ENCODE data around the gene CACNG1.

CACNG1 gene

GRCh38 chr17:67044016-67044772, at the start of gene CACNG1:
TSS of gene CACNG1 (plus strand) at chr17:67044554. CDS start at chr17:67044661, 107 bp downstream.
- H3K4me1 ChIP-seq (ENCODE audit: control insufficient read depth, insufficient read depth, low read length) = no peaks in the 10 kb centered on the region
- no peaks in the 10 kb centered on the region for H3K27me3 ChIP-seq (ENCODE audit: control insufficient read depth, insufficient read depth, low read length)
- H3K36me3 ChIP-seq (ENCODE audit: control insufficient read depth, insufficient read depth, low read length) = no peaks in the 10 kb centered on the region
- no peak within 1 kb of the TSS for H3K9ac ChIP-seq (ENCODE audit: low read length)
- no peak within 1 kb of the TSS for H3K27ac ChIP-seq (ENCODE audit: low read depth, low read length)
- H3K4me3 ChIP-seq (ENCODE audit: low read length) = no peak within 1 kb of the TSS

GRCh38 chr17:66994930-66995535, 49.3 kb upstream of the CACNG1 start:
- peaks cover 3% of the 10 kb centered on the region for H3K27me3 ChIP-seq (ENCODE audit: control insufficient read depth, insufficient read depth, low read length)
- no peaks in the 10 kb centered on the region for H3K36me3 ChIP-seq (ENCODE audit: control insufficient read depth, insufficient read depth, low read length)
- no peak overlapping the region for H3K4me3 ChIP-seq (ENCODE audit: low read length)
- no peak overlapping the region for H3K27ac ChIP-seq (ENCODE audit: low read depth, low read length)
- no peak overlapping the region for H3K9ac ChIP-seq (ENCODE audit: low read length)
- H3K4me1 ChIP-seq (ENCODE audit: control insufficient read depth, insufficient read depth, low read length) = no peaks in the 10 kb centered on the region

- no peak overlapping the region for H3K9ac ChIP-seq (ENCODE audit: low read length)
- H3K27ac ChIP-seq (ENCODE audit: low read depth, low read length) = no peak overlapping the region
- H3K4me3 ChIP-seq (ENCODE audit: low read length) = no peak overlapping the region
- H3K36me3 ChIP-seq (ENCODE audit: control insufficient read depth, insufficient read depth, low read length) = no peaks in the 10 kb centered on the region
- H3K4me1 ChIP-seq (ENCODE audit: control insufficient read depth, insufficient read depth, low read length) = no peaks in the 10 kb centered on the region
- peaks cover 3% of the 10 kb centered on the region for H3K27me3 ChIP-seq (ENCODE audit: control insufficient read depth, insufficient read depth, low read length)
These were observed 48.4 kb upstream of the CACNG1 start for GRCh38 chr17:66995944-66996343.

GRCh38 chr17:66996926-66997325, 47.4 kb upstream of the CACNG1 start:
- H3K4me3 ChIP-seq (ENCODE audit: low read length) = no peak overlapping the region
- peaks cover 3% of the 10 kb centered on the region for H3K27me3 ChIP-seq (ENCODE audit: control insufficient read depth, insufficient read depth, low read length)
- no peaks in the 10 kb centered on the region for H3K36me3 ChIP-seq (ENCODE audit: control insufficient read depth, insufficient read depth, low read length)
- no peaks in the 10 kb centered on the region for H3K4me1 ChIP-seq (ENCODE audit: control insufficient read depth, insufficient read depth, low read length)
- no peak overlapping the region for H3K27ac ChIP-seq (ENCODE audit: low read depth, low read length)
- H3K9ac ChIP-seq (ENCODE audit: low read length) = no peak overlapping the region

- Histone ChIP-seq H3K9ac (ENCODE audit: low read length) (no peak overlapping the region), H3K36me3 (ENCODE audit: control insufficient read depth, insufficient read depth, low read length) (no peaks in the 10 kb centered on the region), H3K27ac (ENCODE audit: low read depth, low read length) (no peak overlapping the region), H3K27me3 (ENCODE audit: control insufficient read depth, insufficient read depth, low read length) (no peaks in the 10 kb centered on the region), H3K4me1 (ENCODE audit: control insufficient read depth, insufficient read depth, low read length) (no peaks in the 10 kb centered on the region), H3K4me3 (ENCODE audit: low read length) (no peak overlapping the region)
These were observed 41.1 kb upstream of the CACNG1 start for GRCh38 chr17:67003231-67003630.

- H3K27ac ChIP-seq (ENCODE audit: low read depth, low read length) = no peak overlapping the region
- H3K4me3 ChIP-seq (ENCODE audit: low read length) = no peak overlapping the region
- no peak overlapping the region for H3K9ac ChIP-seq (ENCODE audit: low read length)
- H3K36me3 ChIP-seq (ENCODE audit: control insufficient read depth, insufficient read depth, low read length) = no peaks in the 10 kb centered on the region
- H3K4me1 ChIP-seq (ENCODE audit: control insufficient read depth, insufficient read depth, low read length) = no peaks in the 10 kb centered on the region
- H3K27me3 ChIP-seq (ENCODE audit: control insufficient read depth, insufficient read depth, low read length) = no peaks in the 10 kb centered on the region
These were observed 40.2 kb upstream of the CACNG1 start for GRCh38 chr17:67004181-67004580.

GRCh38 chr17:67007266-67007665, 37.1 kb upstream of the CACNG1 start:
- Histone ChIP-seq H3K36me3 (ENCODE audit: control insufficient read depth, insufficient read depth, low read length) (no peaks in the 10 kb centered on the region), H3K9ac (ENCODE audit: low read length) (no peak overlapping the region), H3K27me3 (ENCODE audit: control insufficient read depth, insufficient read depth, low read length) (no peaks in the 10 kb centered on the region), H3K4me3 (ENCODE audit: low read length) (no peak overlapping the region), H3K27ac (ENCODE audit: low read depth, low read length) (no peak overlapping the region), H3K4me1 (ENCODE audit: control insufficient read depth, insufficient read depth, low read length) (no peaks in the 10 kb centered on the region)

GRCh38 chr17:67008101-67008500, 36.3 kb upstream of the CACNG1 start:
- no peak overlapping the region for H3K27ac ChIP-seq (ENCODE audit: low read depth, low read length)
- no peaks in the 10 kb centered on the region for H3K27me3 ChIP-seq (ENCODE audit: control insufficient read depth, insufficient read depth, low read length)
- no peaks in the 10 kb centered on the region for H3K4me1 ChIP-seq (ENCODE audit: control insufficient read depth, insufficient read depth, low read length)
- H3K4me3 ChIP-seq (ENCODE audit: low read length) = no peak overlapping the region
- H3K36me3 ChIP-seq (ENCODE audit: control insufficient read depth, insufficient read depth, low read length) = no peaks in the 10 kb centered on the region
- no peak overlapping the region for H3K9ac ChIP-seq (ENCODE audit: low read length)

- no peak overlapping the region for H3K4me3 ChIP-seq (ENCODE audit: low read length)
- H3K9ac ChIP-seq (ENCODE audit: low read length) = no peak overlapping the region
- no peaks in the 10 kb centered on the region for H3K4me1 ChIP-seq (ENCODE audit: control insufficient read depth, insufficient read depth, low read length)
- H3K27ac ChIP-seq (ENCODE audit: low read depth, low read length) = no peak overlapping the region
- no peaks in the 10 kb centered on the region for H3K36me3 ChIP-seq (ENCODE audit: control insufficient read depth, insufficient read depth, low read length)
- H3K27me3 ChIP-seq (ENCODE audit: control insufficient read depth, insufficient read depth, low read length) = no peaks in the 10 kb centered on the region
These were observed 32.7 kb upstream of the CACNG1 start for GRCh38 chr17:67011527-67012175.

- H3K27me3 ChIP-seq (ENCODE audit: control insufficient read depth, insufficient read depth, low read length) = no peaks in the 10 kb centered on the region
- H3K27ac ChIP-seq (ENCODE audit: low read depth, low read length) = no peak overlapping the region
- H3K9ac ChIP-seq (ENCODE audit: low read length) = no peak overlapping the region
- H3K4me3 ChIP-seq (ENCODE audit: low read length) = no peak overlapping the region
- no peaks in the 10 kb centered on the region for H3K36me3 ChIP-seq (ENCODE audit: control insufficient read depth, insufficient read depth, low read length)
- no peaks in the 10 kb centered on the region for H3K4me1 ChIP-seq (ENCODE audit: control insufficient read depth, insufficient read depth, low read length)
These were observed 30.5 kb upstream of the CACNG1 start for GRCh38 chr17:67013891-67014290.

- Histone ChIP-seq H3K36me3 (ENCODE audit: control insufficient read depth, insufficient read depth, low read length) (no peaks in the 10 kb centered on the region), H3K4me3 (ENCODE audit: low read length) (no peak overlapping the region), H3K27ac (ENCODE audit: low read depth, low read length) (no peak overlapping the region), H3K9ac (ENCODE audit: low read length) (no peak overlapping the region), H3K4me1 (ENCODE audit: control insufficient read depth, insufficient read depth, low read length) (no peaks in the 10 kb centered on the region), H3K27me3 (ENCODE audit: control insufficient read depth, insufficient read depth, low read length) (no peaks in the 10 kb centered on the region)
These were observed 29.4 kb upstream of the CACNG1 start for GRCh38 chr17:67015001-67015400.

- H3K9ac ChIP-seq (ENCODE audit: low read length) = no peak overlapping the region
- H3K4me3 ChIP-seq (ENCODE audit: low read length) = no peak overlapping the region
- H3K36me3 ChIP-seq (ENCODE audit: control insufficient read depth, insufficient read depth, low read length) = no peaks in the 10 kb centered on the region
- H3K27ac ChIP-seq (ENCODE audit: low read depth, low read length) = no peak overlapping the region
- H3K27me3 ChIP-seq (ENCODE audit: control insufficient read depth, insufficient read depth, low read length) = no peaks in the 10 kb centered on the region
- H3K4me1 ChIP-seq (ENCODE audit: control insufficient read depth, insufficient read depth, low read length) = no peaks in the 10 kb centered on the region
These were observed 28.2 kb upstream of the CACNG1 start for GRCh38 chr17:67016039-67016762.
